ENCODE measurements around the gene LINGO1.

Gene LINGO1

GRCh38 chr15:77589839-77590238 lies 42.9 kb downstream of the LINGO1 start:
- no peak for FAIRE-seq

GRCh38 chr15:77588126-77588525 lies 44.6 kb downstream of the LINGO1 start:
- FAIRE-seq: no peak

GRCh38 chr15:77584691-77585090 lies 48.0 kb downstream of the LINGO1 start:
- FAIRE-seq: no peak

GRCh38 chr15:77584201-77584600 lies 48.5 kb downstream of the LINGO1 start:
- FAIRE-seq: no peak

GRCh38 chr15:77582763-77583162 lies 49.9 kb downstream of the LINGO1 start:
- no peak for FAIRE-seq

GRCh38 chr15:77581896-77582569 lies 50.7 kb downstream of the LINGO1 start:
- no peak for FAIRE-seq

- no peak for FAIRE-seq
Measured at GRCh38 chr15:77580996-77581682, 51.6 kb downstream of the LINGO1 start.

GRCh38 chr15:77579498-77580188 lies 53.1 kb downstream of the LINGO1 start:
- no peak for FAIRE-seq

- no peak for FAIRE-seq
Measured at GRCh38 chr15:77578641-77579372, 53.9 kb downstream of the LINGO1 start.

GRCh38 chr15:77577366-77577950 lies 55.3 kb downstream of the LINGO1 start:
- FAIRE-seq: no peak

GRCh38 chr15:77576538-77576937 lies 56.2 kb downstream of the LINGO1 start:
- no peak for FAIRE-seq

- FAIRE-seq: no peak
Measured at GRCh38 chr15:77575203-77575934, 57.3 kb downstream of the LINGO1 start.

- FAIRE-seq: no peak
Measured at GRCh38 chr15:77574521-77575202, 58.0 kb downstream of the LINGO1 start.

- FAIRE-seq: no peak
Measured at GRCh38 chr15:77573802-77574201, 58.9 kb downstream of the LINGO1 start.

- FAIRE-seq: no peak
Measured at GRCh38 chr15:77572186-77572585, 60.5 kb downstream of the LINGO1 start.

GRCh38 chr15:77571741-77572140 lies 61.0 kb downstream of the LINGO1 start:
- FAIRE-seq: no peak

- no peak for FAIRE-seq
Measured at GRCh38 chr15:77571181-77571580, 61.5 kb downstream of the LINGO1 start.

GRCh38 chr15:77569729-77570125 lies 63.0 kb downstream of the LINGO1 start:
- no peak for FAIRE-seq

GRCh38 chr15:77568973-77569728 lies 63.6 kb downstream of the LINGO1 start:
- FAIRE-seq: no peak

- no peak for FAIRE-seq
Measured at GRCh38 chr15:77568014-77568972, 64.4 kb downstream of the LINGO1 start.
